B cell (primary cell): ENCODE data around the gene UMOD. TPM values are rescaled to one million over a fixed set of nuclear protein-coding genes. Genes with fewer than 3 reads are reported as not detected.

Experiments
- ATAC-seq: fragments of 200-7000 bp; cut with Tn5 transposase; one replicate; pipeline ENCODE4 v1.10.0; 2021; ENCODE audit warnings: low read depth, mild to moderate bottlenecking, moderate number of reproducible peaks, moderate library complexity
- CTCF ChIA-PET: fragments of 350-600 bp; sonication (Branson Sonifier 250); formaldehyde crosslinking; loops from one replicate; lab custom pipeline; 2021; ENCODE audit warnings: antibody characterized with exemption, inconsistent platforms; lab: Charles Lee
- POLR2A ChIA-PET: fragments of 350-600 bp; sonication (Branson Sonifier 250); formaldehyde crosslinking; loops from one replicate; lab custom pipeline; 2021; ENCODE audit warnings: antibody characterized with exemption; lab: Charles Lee
- DNase-seq: peaks from one replicate; pipeline ENCODE4 v3.0.0; 2013
- H2AFZ ChIP-seq: 2 replicates; pipeline ENCODE4 v1.6.1; 2012; ENCODE audit warnings: mild to moderate bottlenecking, low read depth, low read length; ENCODE audit not compliant: insufficient read depth, poor library complexity, severe bottlenecking
- H3K27ac ChIP-seq, 2 donors: 1 replicate in 1 of 2; 2 replicates in 1 of 2; pipeline ENCODE4 v1.5.1; 2012 to 2013; ENCODE audit warnings: low read length in 2 of 2, mild to moderate bottlenecking in 2 of 2, moderate library complexity in 1 of 2
- H3K27me3 ChIP-seq, 4 experiments: fragments of 200-600 bp in 1 of 4; sonication (generic) in 1 of 4; replicated peaks in 1 of 4; 1 replicate in 2 of 4; 2 replicates in 2 of 4; pipeline versions ENCODE4 v1.6.1 to v1.7.0; 2013 to 2016; ENCODE audit warnings: low read length in 3 of 4, mild to moderate bottlenecking in 2 of 4, mixed read lengths in 1 of 4, moderate library complexity in 1 of 4; ENCODE audit not compliant: insufficient read depth in 4 of 4, control insufficient read depth in 3 of 4; ENCODE audit errors: control extremely low read depth in 1 of 4
- H3K36me3 ChIP-seq, 2 experiments: replicated peaks in 1 of 2; 1 replicate in 1 of 2; 2 replicates in 1 of 2; pipeline versions ENCODE4 v1.6.1 to v1.7.1; 2013; ENCODE audit warnings: low read length in 1 of 2; ENCODE audit not compliant: insufficient read depth in 2 of 2, control insufficient read depth in 1 of 2; ENCODE audit errors: control extremely low read depth in 1 of 2, extremely low read depth in 1 of 2
- H3K4me1 ChIP-seq, 2 donors: fragments of 200-600 bp in 1 of 2; sonication (generic) in 1 of 2; 1 replicate in 1 of 2; 2 replicates in 1 of 2; pipeline versions ENCODE4 v1.5.1 to v1.6.1; 2013 to 2017; ENCODE audit warnings: low read length in 2 of 2; ENCODE audit not compliant: control insufficient read depth in 2 of 2, insufficient read depth in 2 of 2
- H3K4me2 ChIP-seq: replicated peaks from 2 replicates; pipeline ENCODE3; 2012; ENCODE audit warnings: mild to moderate bottlenecking, low read depth, low read length; ENCODE audit not compliant: poor library complexity, severe bottlenecking
- H3K4me3 ChIP-seq, 5 experiments: fragments of 200-600 bp in 1 of 5; sonication (generic) in 1 of 5; 1 replicate in 3 of 5; 2 replicates in 2 of 5; pipeline versions ENCODE4 v1.5.1 to v1.7.0; 2011 to 2016; ENCODE audit warnings: low read length in 4 of 5, mild to moderate bottlenecking in 4 of 5, low read depth in 2 of 5, control low read depth in 1 of 5, moderate library complexity in 1 of 5; ENCODE audit not compliant: insufficient read depth in 1 of 5; ENCODE audit errors: control extremely low read depth in 1 of 5, extremely low read depth in 1 of 5
- H3K79me2 ChIP-seq: fragments of 200-600 bp; sonication (generic); one replicate; pipeline ENCODE4 v1.6.0; 2016; ENCODE audit warnings: low read length; ENCODE audit not compliant: control insufficient read depth, insufficient read depth
- H3K9ac ChIP-seq: fragments of 200-600 bp; sonication (generic); 2 replicates; pipeline ENCODE4 v1.6.1; 2017; ENCODE audit warnings: mild to moderate bottlenecking, low read length, moderate library complexity
- H3K9me3 ChIP-seq, 3 donors: one replicate each; pipeline versions ENCODE4 v1.6.1 to v1.7.1; 2013; ENCODE audit warnings: low read length in 2 of 3; ENCODE audit not compliant: control insufficient read depth in 2 of 3, insufficient read depth in 1 of 3; ENCODE audit errors: control extremely low read depth in 1 of 3
- H4K20me1 ChIP-seq: 2 replicates; pipeline ENCODE4 v1.6.0; 2012; ENCODE audit warnings: mild to moderate bottlenecking, low read length; ENCODE audit not compliant: insufficient read depth, control insufficient read depth, poor library complexity, severe bottlenecking
- H3K27ac Mint-ChIP-seq: one replicate; pipeline ENCODE4 v1.8.0; 2021; ENCODE audit warnings: mixed read lengths
- H3K27me3 Mint-ChIP-seq: one replicate; pipeline ENCODE4 v1.8.0; 2021; ENCODE audit warnings: mixed read lengths
- H3K4me1 Mint-ChIP-seq: one replicate; pipeline ENCODE4 v1.8.0; 2021; ENCODE audit warnings: mixed read lengths
- H3K4me3 Mint-ChIP-seq: one replicate; pipeline ENCODE4 v1.8.0; 2021; ENCODE audit warnings: mixed read lengths
- H3K9me3 Mint-ChIP-seq: one replicate; pipeline ENCODE4 v1.8.0; 2022; ENCODE audit warnings: mixed read lengths; ENCODE audit not compliant: insufficient read depth
- EZH2 ChIP-seq: IDR thresholded peaks from 2 replicates; pipeline ENCODE4 v1.6.1; 2012; ENCODE audit warnings: borderline replicate concordance, low read depth, mild to moderate bottlenecking, moderate library complexity, low read length; ENCODE audit not compliant: insufficient read depth, poor library complexity, severe bottlenecking
- WGBS: methylation state at CpG from one replicate; pipeline ENCODE4 v1.1.5; 2013; ENCODE audit warnings: missing lambda C conversion rate; ENCODE audit not compliant: insufficient coverage; 5-methylcytosine and 5-hydroxymethylcytosine counted together
- intact Hi-C: fragments of 100-400 bp; cut with micrococcal nuclease; formaldehyde crosslinking; loops from one replicate; pipeline ENCODE4 v1.10.0; 2022
- polyA plus RNA-seq: library from polyadenylated mRNA; depleted of rRNA; stranded (reverse); fragments of >200 nt; gene quantifications from 2 replicates; pipeline ENCODE4 v1.2.3, GENCODE V29; 2012
- total RNA-seq, 2 donors: library from RNA; stranded (reverse); fragments of 120-200 nt in 1 of 2; gene quantifications; 1 replicate in 1 of 2; 2 replicates in 1 of 2; pipeline versions ENCODE4 v1.2.3 to v1.2.4, GENCODE V29; 2013 to 2022
- TF ChIP-seq, protein P1 (sequence below): fragments of 200-600 bp; IDR thresholded peaks from one replicate; pipeline ENCODE4 v1.8.0; 2022; ENCODE audit warnings: antibody characterized with exemption, mild to moderate bottlenecking

The UMOD gene
- total and polyA plus RNA-seq, 2 donors (not counting 1 experiment from before 2014, with no cell fraction given): not detected

DNA sequence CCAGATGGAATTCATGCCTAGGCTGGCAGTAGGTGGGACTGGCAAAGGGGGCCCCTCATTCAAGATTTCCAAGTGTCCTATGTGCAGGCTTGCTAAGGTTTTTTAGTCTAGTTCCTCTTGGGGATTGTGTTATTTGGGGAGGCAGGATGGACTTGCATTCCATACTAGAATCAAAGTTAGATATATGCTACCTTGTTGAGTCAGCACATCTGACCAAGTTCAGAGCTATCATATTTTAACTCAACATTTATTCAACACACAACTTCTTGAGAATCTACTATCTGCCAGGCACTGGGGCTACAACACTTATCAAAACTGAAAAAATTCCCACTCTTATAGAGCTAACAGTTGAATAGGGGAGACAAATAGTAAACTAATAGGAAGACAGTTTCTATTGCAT lies 31.9 kb downstream of the UMOD start:
- H3K27me3 Mint-ChIP-seq: peaks cover 19% of the 10 kb centered on the region
- H3K27me3 ChIP-seq: no peaks in the 10 kb centered on the region
- no peak overlapping the region for H3K4me2 ChIP-seq
- H3K4me3 ChIP-seq: no peak overlapping the region
- ChIA-PET POLR2A (no interaction called here), CTCF (interaction anchor here (0.7 kb wide), 2 partner anchors 22 to 351 kb away, joined by 4 to 5 read pairs; no protein-coding TSS in a partner anchor)
- no peak overlapping the region for H3K4me3 Mint-ChIP-seq
- no peaks in the 10 kb centered on the region for H3K4me1 ChIP-seq
- H3K9me3 Mint-ChIP-seq: no peaks in the 10 kb centered on the region
- H3K9ac ChIP-seq: no peak overlapping the region
- H4K20me1 ChIP-seq: no peaks in the 10 kb centered on the region
- no peaks in the 10 kb centered on the region for H3K4me1 Mint-ChIP-seq
- H3K79me2 ChIP-seq: no peaks in the 10 kb centered on the region
- intact Hi-C loops: no loop called here
- H3K27ac Mint-ChIP-seq: no peak overlapping the region
- TF ChIP-seq, protein P1, sequence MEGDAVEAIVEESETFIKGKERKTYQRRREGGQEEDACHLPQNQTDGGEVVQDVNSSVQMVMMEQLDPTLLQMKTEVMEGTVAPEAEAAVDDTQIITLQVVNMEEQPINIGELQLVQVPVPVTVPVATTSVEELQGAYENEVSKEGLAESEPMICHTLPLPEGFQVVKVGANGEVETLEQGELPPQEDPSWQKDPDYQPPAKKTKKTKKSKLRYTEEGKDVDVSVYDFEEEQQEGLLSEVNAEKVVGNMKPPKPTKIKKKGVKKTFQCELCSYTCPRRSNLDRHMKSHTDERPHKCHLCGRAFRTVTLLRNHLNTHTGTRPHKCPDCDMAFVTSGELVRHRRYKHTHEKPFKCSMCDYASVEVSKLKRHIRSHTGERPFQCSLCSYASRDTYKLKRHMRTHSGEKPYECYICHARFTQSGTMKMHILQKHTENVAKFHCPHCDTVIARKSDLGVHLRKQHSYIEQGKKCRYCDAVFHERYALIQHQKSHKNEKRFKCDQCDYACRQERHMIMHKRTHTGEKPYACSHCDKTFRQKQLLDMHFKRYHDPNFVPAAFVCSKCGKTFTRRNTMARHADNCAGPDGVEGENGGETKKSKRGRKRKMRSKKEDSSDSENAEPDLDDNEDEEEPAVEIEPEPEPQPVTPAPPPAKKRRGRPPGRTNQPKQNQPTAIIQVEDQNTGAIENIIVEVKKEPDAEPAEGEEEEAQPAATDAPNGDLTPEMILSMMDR: no peak
- TF ChIP-seq EZH2: no peak
- H3K36me3 ChIP-seq: no peaks in the 10 kb centered on the region
- peaks cover 0 to 2% (median 0%) of the 10 kb centered on the region in 3 donors for H3K9me3 ChIP-seq
- no peak for DNase-seq
- H3K27ac ChIP-seq: no peak overlapping the region
- H2AFZ ChIP-seq: no peak overlapping the region
- ATAC-seq: no peak

GRCh38 chr16:20320178-20320577 lies 32.3 kb downstream of the UMOD start:
- Histone ChIP-seq H3K4me3 (no peak overlapping the region), H2AFZ (no peak overlapping the region), H3K79me2 (no peaks in the 10 kb centered on the region), H3K27me3 (no peaks in the 10 kb centered on the region), H3K27ac (no peak overlapping the region), H3K9me3 (peaks cover 0 to 2% (median 0%) of the 10 kb centered on the region in 3 donors), H4K20me1 (no peaks in the 10 kb centered on the region), H3K9ac (no peak overlapping the region), H3K36me3 (no peaks in the 10 kb centered on the region), H3K4me1 (no peaks in the 10 kb centered on the region), H3K4me2 (no peak overlapping the region)
- WGBS: 91% methylated on average over 2 of the region's 2 CpGs
- TF ChIP-seq, protein P1: no peak
- TF ChIP-seq EZH2: no peak
- DNase-seq (no peak), ATAC-seq (no peak)
- Mint-ChIP-seq H3K27me3 (peaks cover 19% of the 10 kb centered on the region), H3K27ac (no peak overlapping the region), H3K4me1 (no peaks in the 10 kb centered on the region), H3K4me3 (no peak overlapping the region), H3K9me3 (no peaks in the 10 kb centered on the region)
- ChIA-PET POLR2A (no interaction called here), CTCF (interaction anchor here (0.7 kb wide), 2 partner anchors 23 to 351 kb away, joined by 4 to 5 read pairs; no protein-coding TSS in a partner anchor)
- intact Hi-C loops: no loop called here
